A549 (cell line): Measurements from ENCODE around the gene A2ML1. TPM values are rescaled to one million over a fixed set of nuclear protein-coding genes. Genes with fewer than 3 reads are reported as not detected.
A peak's percentile ranks its signal among the peaks of the same experiment; 100 is the strongest.

Experiments
- ATAC-seq, 2 experiments: fragments of 200-7000 bp in 1 of 2; fragments of >200 bp in 1 of 2; cut with Nextera tagmentation in 1 of 2; cut with Tn5 transposase in 1 of 2; 3 replicates each; pipeline versions ENCODE4 v1.8.0 to v1.9.1; 2018 to 2020; ENCODE audit warnings: mild to moderate bottlenecking in 1 of 2, moderate library complexity in 1 of 2
- CTCF ChIA-PET: fragments of 300-600 bp; sonication (Branson Sonifier 250); formaldehyde crosslinking; extraction: SDS; loops from one replicate; lab custom pipeline; 2021; ENCODE audit warnings: antibody characterized with exemption, inconsistent platforms; lab: Yijun Ruan, JAX
- POLR2A ChIA-PET: fragments of 350-600 bp; formaldehyde crosslinking; extraction: SDS; loops from one replicate; lab custom pipeline; 2021; ENCODE audit warnings: antibody characterized with exemption, inconsistent platforms; lab: Yijun Ruan, JAX
- DNase-seq, 2 experiments: peaks; one replicate each; pipeline versions ENCODE4 v3.0.0 to v3.0.0-alpha.2; 2011 to 2016; ENCODE audit warnings: low read depth in 1 of 2, low spot score in 1 of 2
- FAIRE-seq: peaks from 2 replicates; lab custom pipeline; 2011; peaks lifted over from hg19 to GRCh38; lab: Jason Lieb, UNC
- H3K27ac ChIP-seq, 2 experiments: fragments of >200 bp; sonication (Bioruptor Twin); formaldehyde crosslinking; 3 replicates each; pipeline ENCODE4 v1.5.1; 2016 to 2017
- H3K4me1 ChIP-seq: fragments of >200 bp; sonication (Bioruptor Twin); formaldehyde crosslinking; 3 replicates; pipeline ENCODE4 v1.6.1; 2016
- H3K4me2 ChIP-seq: fragments of >200 bp; sonication (Bioruptor Twin); formaldehyde crosslinking; 3 replicates; pipeline ENCODE4 v1.6.1; 2016
- H3K4me3 ChIP-seq: fragments of >200 bp; sonication (Bioruptor Twin); formaldehyde crosslinking; 3 replicates; pipeline ENCODE4 v1.5.1; 2016
- H3K9me3 ChIP-seq: fragments of >200 bp; sonication (Bioruptor Twin); formaldehyde crosslinking; 3 replicates; pipeline ENCODE4 v1.6.1; 2016
- ATOH8 ChIP-seq: fragments of 250-450 bp; sonication (Bioruptor Pico); IDR thresholded peaks from 2 replicates; pipeline ENCODE4 v1.5.0; 2020; ENCODE audit warnings: low read depth, mild to moderate bottlenecking, moderate library complexity
- BCL3 ChIP-seq: fragments of >200 bp; sonication (Bioruptor Twin); formaldehyde crosslinking; IDR thresholded peaks from 3 replicates; pipeline ENCODE4 v1.6.1; 2016
- BHLHE40 ChIP-seq: IDR thresholded peaks from 2 replicates; pipeline ENCODE4 v1.6.1; 2012; ENCODE audit warnings: low read depth, low read length, inconsistent platforms
- CBX2 ChIP-seq: fragments of 200-600 bp; sonication (generic); IDR thresholded peaks from 2 replicates; pipeline ENCODE4 v1.6.1; 2016; ENCODE audit warnings: low read depth, mild to moderate bottlenecking, borderline replicate concordance
- CBX8 ChIP-seq: fragments of 200-600 bp; sonication (generic); IDR thresholded peaks from 2 replicates; pipeline ENCODE4 v1.6.1; 2016
- CEBPB ChIP-seq, 2 experiments: fragments of >200 bp in 1 of 2; sonication (Bioruptor Twin) in 1 of 2; formaldehyde crosslinking in 1 of 2; IDR thresholded peaks; 2 replicates each; pipeline ENCODE4 v1.6.1; 2012 to 2016
- CTCF ChIP-seq: fragments of >200 bp; sonication (Bioruptor Twin); formaldehyde crosslinking; IDR thresholded peaks from 3 replicates; pipeline ENCODE4 v1.5.1; 2016
- EHF ChIP-seq: fragments of 250-450 bp; sonication (Bioruptor Pico); IDR thresholded peaks from 2 replicates; pipeline ENCODE4 v1.5.0; 2020; ENCODE audit warnings: mild to moderate bottlenecking
- EHMT2 ChIP-seq: fragments of 200-600 bp; sonication (generic); IDR thresholded peaks from 2 replicates; pipeline ENCODE4 v1.6.1; 2016; ENCODE audit warnings: antibody characterized with exemption, low read depth, mild to moderate bottlenecking, moderate library complexity
- ESRRA ChIP-seq: fragments of 150-350 bp; IDR thresholded peaks from 2 replicates; pipeline ENCODE4 v1.6.1; 2014; ENCODE audit warnings: mild to moderate bottlenecking, low read length, borderline replicate concordance
- FOSL2 ChIP-seq, 2 experiments: fragments of 450-650 bp in 1 of 2; fragments of >200 bp in 1 of 2; sonication (Bioruptor Twin) in 1 of 2; formaldehyde crosslinking; IDR thresholded peaks; 2 replicates each; pipeline versions ENCODE4 v1.5.0 to v1.6.1; 2016 to 2020; ENCODE audit warnings: mild to moderate bottlenecking in 1 of 2, moderate library complexity in 1 of 2
- HDAC2 ChIP-seq: fragments of 200-600 bp; sonication (generic); IDR thresholded peaks from 2 replicates; pipeline ENCODE4 v1.6.1; 2016
- HOXB5 ChIP-seq: fragments of 250-450 bp; sonication (Bioruptor Pico); IDR thresholded peaks from 2 replicates; pipeline ENCODE4 v1.5.0; 2020; ENCODE audit warnings: mild to moderate bottlenecking, moderate library complexity
- JUNB ChIP-seq: fragments of >200 bp; sonication (Bioruptor Twin); formaldehyde crosslinking; IDR thresholded peaks from 2 replicates; pipeline ENCODE4 v1.6.1; 2016
- KDM1A ChIP-seq: fragments of 200-600 bp; sonication (generic); IDR thresholded peaks from 2 replicates; pipeline ENCODE4 v1.6.1; 2016; ENCODE audit warnings: low read depth, mild to moderate bottlenecking
- MAFK ChIP-seq: fragments of 450-650 bp; IDR thresholded peaks from 2 replicates; pipeline ENCODE4 v1.6.1; 2014; ENCODE audit not compliant: partially characterized antibody
- MAZ ChIP-seq: fragments of 150-350 bp; IDR thresholded peaks from 2 replicates; pipeline ENCODE4 v1.6.1; 2014; ENCODE audit warnings: antibody characterized with exemption, low read depth, low read length, borderline replicate concordance
- NPAS2 ChIP-seq: fragments of 250-450 bp; sonication (Bioruptor Pico); IDR thresholded peaks from 2 replicates; pipeline ENCODE4 v1.8.0; 2022; ENCODE audit warnings: mild to moderate bottlenecking, moderate library complexity, borderline replicate concordance
- NR3C1 ChIP-seq: fragments of >200 bp; sonication (Bioruptor Twin); formaldehyde crosslinking; IDR thresholded peaks from 3 replicates; pipeline ENCODE4 v1.6.1; 2017
- POLR2AphosphoS2 ChIP-seq: conservative IDR thresholded peaks from 2 replicates; pipeline ENCODE4 v1.6.1; 2012; ENCODE audit warnings: low read length, improper control_type of control experiment, inconsistent platforms
- RAD21 ChIP-seq, 2 experiments: fragments of >200 bp in 1 of 2; sonication (Bioruptor Twin) in 1 of 2; formaldehyde crosslinking in 1 of 2; IDR thresholded peaks in 1 of 2; conservative IDR thresholded peaks in 1 of 2; 2 replicates in 1 of 2; 3 replicates in 1 of 2; pipeline ENCODE4 v1.6.1; 2012 to 2018; ENCODE audit warnings: inconsistent platforms in 1 of 2
- RARB ChIP-seq: fragments of 250-450 bp; sonication (Bioruptor Pico); IDR thresholded peaks from 2 replicates; pipeline ENCODE4 v1.8.0; 2021; ENCODE audit warnings: mild to moderate bottlenecking, moderate library complexity
- RCOR1 ChIP-seq: fragments of 150-350 bp; IDR thresholded peaks from 2 replicates; pipeline ENCODE4 v1.6.1; 2014; ENCODE audit warnings: antibody characterized with exemption, low read length, low read depth
- SREBF2 ChIP-seq: fragments of 450-650 bp; IDR thresholded peaks from 2 replicates; pipeline ENCODE4 v1.6.1; 2014; ENCODE audit warnings: mild to moderate bottlenecking, moderate library complexity
- ZNF302 ChIP-seq: fragments of 250-450 bp; sonication (Bioruptor Pico); IDR thresholded peaks from 2 replicates; pipeline ENCODE4 v1.9.0; 2021; ENCODE audit warnings: inconsistent platforms, mild to moderate bottlenecking, moderate library complexity
- ZSCAN20 ChIP-seq: fragments of 250-450 bp; sonication (Bioruptor Pico); IDR thresholded peaks from 2 replicates; pipeline ENCODE4 v1.8.0; 2022; ENCODE audit warnings: mild to moderate bottlenecking, moderate library complexity
- WGBS: methylation state at CpG from one replicate; pipeline ENCODE4 v1.1.6; 2017; ENCODE audit errors: missing lambda C conversion rate; 5-methylcytosine and 5-hydroxymethylcytosine counted together
- polyA plus RNA-seq, 4 experiments: library from polyadenylated mRNA; depleted of rRNA in 3 of 4; stranded (reverse); fragments of >200 nt; fragmentation: RNase III in 1 of 4; extraction: RNeasy Plus Mini Kit Qiagen cat#74134 plus additional on column Dnase treatment in 1 of 4; gene quantifications; 2 replicates in 3 of 4; 3 replicates in 1 of 4; pipeline ENCODE4 v1.2.3, GENCODE V29; 2011 to 2017

The A2ML1 gene
- polyA plus RNA-seq, 2 of the 4 experiments (the other 2 are of a cell fraction): not detected

GRCh38 chr12:8847435-8847834 is 25.0 kb downstream of the A2ML1 start:
- ATAC-seq: no peak
- H3K9me3 ChIP-seq: no peaks in the 10 kb centered on the region
- WGBS: 82% methylated on average over 6 of the region's 6 CpGs
- no peaks in the 10 kb centered on the region for H3K4me1 ChIP-seq
- POLR2A ChIA-PET: no interaction called here
- CTCF ChIA-PET: interaction anchor here (1.7 kb wide), 1 partner anchor 13 kb away, joined by 4 read pairs; no protein-coding TSS in a partner anchor
- no peak overlapping the region for H3K4me2 ChIP-seq
- TF ChIP-seq NR3C1: no peak
- no peak for TF ChIP-seq FOSL2 (IDR thresholded peaks at IDR 0.05)
- no peak for TF ChIP-seq FOSL2 (CRISPR knock-in tag; IDR thresholded peaks at IDR 0.05)
- TF ChIP-seq JUNB: no peak
- TF ChIP-seq EHF: no peak
- TF ChIP-seq HDAC2: no peak
- no peak for TF ChIP-seq RARB
- no peak for TF ChIP-seq BHLHE40
- TF ChIP-seq, all 56 proteins: peak for 0
- Histone ChIP-seq H3K4me3 (no peak overlapping the region), H3K27ac (no peak overlapping the region)
- DNase-seq (no peak), FAIRE-seq (no peak)

GRCh38 chr12:8849876-8850275 is 27.5 kb downstream of the A2ML1 start:
- H3K4me2 ChIP-seq: no peak overlapping the region
- no peak for FAIRE-seq
- H3K4me1 ChIP-seq: no peaks in the 10 kb centered on the region
- 53% methylated on average over 5 of the region's 5 CpGs for WGBS
- POLR2A ChIA-PET: no interaction called here
- no peak overlapping the region for H3K4me3 ChIP-seq
- TF ChIP-seq ATOH8 (CRISPR knock-in tag): no peak
- no peak for TF ChIP-seq BHLHE40
- TF ChIP-seq EHF: no peak
- no peak for TF ChIP-seq SREBF2
- no peak for TF ChIP-seq EHMT2
- no peak for TF ChIP-seq CBX8
- TF ChIP-seq ZNF302: no peak
- TF ChIP-seq MAZ: no peak
- TF ChIP-seq CBX2: no peak
- TF ChIP-seq RAD21 (conservative IDR thresholded peaks at IDR 0.05 in 1 of 2, IDR thresholded peaks at IDR 0.05 in 1 of 2): no peak
- TF ChIP-seq FOSL2 (IDR thresholded peaks at IDR 0.05): no peak
- no peak for TF ChIP-seq FOSL2 (CRISPR knock-in tag; IDR thresholded peaks at IDR 0.05)
- TF ChIP-seq RCOR1: no peak
- TF ChIP-seq KDM1A: no peak
- TF ChIP-seq ESRRA: no peak
- no peak for TF ChIP-seq HOXB5 (CRISPR knock-in tag)
- TF ChIP-seq JUNB: no peak
- no peak for TF ChIP-seq HDAC2
- H3K9me3 ChIP-seq: no peaks in the 10 kb centered on the region
- CTCF ChIA-PET: interaction anchor here (0.6 to 1.5 kb wide), 2 partner anchors 10 to 28 kb away, joined by 3 to 5 read pairs; no protein-coding TSS in a partner anchor
- no peak for ATAC-seq
- no peak overlapping the region for H3K27ac ChIP-seq
- DNase-seq: no peak

GRCh38 chr12:8852119-8852518 is 29.7 kb downstream of the A2ML1 start:
- no peak overlapping the region for H3K4me2 ChIP-seq
- no peaks in the 10 kb centered on the region for H3K4me1 ChIP-seq
- no peaks in the 10 kb centered on the region for H3K9me3 ChIP-seq
- ATAC-seq: no peak
- H3K4me3 ChIP-seq: no peak overlapping the region
- no peak for TF ChIP-seq CEBPB (IDR thresholded peaks at IDR 0.05)
- TF ChIP-seq MAFK: peak; percentile 4
- no peak for TF ChIP-seq POLR2AphosphoS2
- H3K27ac ChIP-seq: no peak overlapping the region
- POLR2A ChIA-PET: no interaction called here
- 60% methylated on average over 7 of the region's 7 CpGs for WGBS
- no peak for FAIRE-seq
- DNase-seq: no peak
- CTCF ChIA-PET: interaction anchor here (0.7 to 1.5 kb wide), 3 partner anchors 9 to 38 kb away, joined by 3 to 4 read pairs (median 3); partner anchors contain the start of gene A2ML1

- WGBS: 16% methylated on average over 2 of the region's 2 CpGs
- ChIA-PET POLR2A (no interaction called here), CTCF (interaction anchor here (1.2 kb wide), 1 partner anchor 35 kb away, joined by 5 read pairs; no protein-coding TSS in a partner anchor)
- Histone ChIP-seq H3K4me3 (no peak overlapping the region), H3K9me3 (no peaks in the 10 kb centered on the region), H3K27ac (no peak overlapping the region), H3K4me2 (no peak overlapping the region), H3K4me1 (no peaks in the 10 kb centered on the region)
- FAIRE-seq: no peak
- ATAC-seq: no peak
- DNase-seq: no peak
- TF ChIP-seq CBX8: no peak
- TF ChIP-seq ZSCAN20 (CRISPR knock-in tag): no peak
- no peak for TF ChIP-seq RCOR1
- no peak for TF ChIP-seq BHLHE40
- TF ChIP-seq CTCF: no peak
- no peak for TF ChIP-seq BCL3
- no peak for TF ChIP-seq NPAS2 (CRISPR knock-in tag)
- no peak for TF ChIP-seq EHF
Observed at GRCh38 chr12:8855891-8856290, 33.5 kb downstream of the A2ML1 start.
